T follicular helper cell (primary cell): ENCODE data around the gene KRTAP10-1.

Source experiments
- DNase-seq: peaks from one replicate; pipeline ENCODE4 v3.0.0-alpha.2; 2020; ENCODE audit warnings: low read depth

The KRTAP10-1 gene

DNA sequence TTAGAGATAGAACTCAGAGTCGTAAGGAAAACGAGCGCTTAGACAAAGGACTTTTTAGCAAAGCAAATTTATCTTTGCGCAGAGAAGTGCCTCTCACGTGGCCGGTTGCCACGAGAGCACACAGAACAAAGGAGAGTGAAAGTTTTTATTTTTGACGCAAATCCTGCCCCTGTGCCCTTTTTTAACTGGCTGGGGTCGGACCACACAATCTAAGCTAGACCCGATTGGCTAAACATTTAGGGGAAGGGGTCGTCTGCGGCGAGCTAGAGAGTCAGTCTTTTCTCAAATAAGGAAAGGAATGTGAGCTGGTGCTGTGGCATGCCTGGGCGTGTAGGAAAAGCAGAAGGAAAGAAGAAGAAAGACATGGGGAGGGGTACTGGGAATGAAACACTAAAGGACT lies 8.9 kb upstream of the KRTAP10-1 start:
- no peak for DNase-seq

DNA sequence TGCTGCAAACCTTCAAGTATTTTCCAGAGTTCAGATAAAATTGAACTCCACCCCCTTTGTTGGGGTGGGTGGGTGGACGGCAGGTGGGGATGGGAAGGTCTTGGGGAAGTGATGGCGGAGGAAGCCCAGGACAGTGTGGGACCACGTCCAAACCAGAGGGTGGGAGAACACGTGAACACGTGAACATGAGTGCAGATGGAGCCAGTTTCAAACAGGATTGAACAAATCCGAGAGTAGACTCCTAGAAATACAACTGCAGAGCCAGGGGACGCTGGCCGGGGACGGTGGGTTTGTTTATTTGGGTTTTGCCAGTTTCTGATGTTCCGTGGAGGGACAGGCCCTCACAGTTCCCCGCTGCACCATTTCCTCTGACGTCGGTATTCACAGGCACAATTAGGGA lies 8.4 kb upstream of the KRTAP10-1 start:
- no peak for DNase-seq

DNA sequence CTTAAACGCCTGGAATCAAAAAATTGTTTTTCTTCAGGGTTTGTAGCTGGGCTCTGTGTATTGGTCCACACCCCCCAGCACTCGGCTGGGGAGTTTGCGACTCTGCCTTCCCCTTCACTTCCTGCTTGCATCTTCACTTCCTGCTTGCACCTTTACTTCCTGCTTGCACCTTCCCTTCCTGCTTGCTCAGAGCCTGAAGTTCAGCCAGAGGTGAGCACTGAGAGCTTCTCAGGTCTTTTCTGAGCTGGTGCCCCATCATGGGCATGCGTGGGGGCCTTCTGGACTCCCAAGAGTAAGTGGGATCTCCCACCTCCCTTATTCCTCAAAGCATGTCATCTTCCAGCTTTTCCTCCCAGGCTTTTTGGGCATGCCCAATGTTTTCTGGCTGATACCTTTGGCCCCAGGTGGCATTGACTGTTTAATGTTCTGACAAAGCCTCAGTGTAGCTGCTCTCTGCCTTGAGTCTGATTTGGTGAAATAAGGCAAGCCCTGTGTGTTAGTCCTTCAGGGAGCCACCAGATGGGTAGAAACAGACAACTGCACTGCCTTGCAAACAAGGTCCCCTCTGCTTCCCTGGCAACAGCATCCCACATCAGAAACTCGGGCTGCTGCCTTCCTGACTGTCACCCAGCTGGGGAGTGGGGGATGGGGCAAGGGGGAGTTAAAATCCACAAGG lies 7.8 kb upstream of the KRTAP10-1 start:
- no peak for DNase-seq

DNA sequence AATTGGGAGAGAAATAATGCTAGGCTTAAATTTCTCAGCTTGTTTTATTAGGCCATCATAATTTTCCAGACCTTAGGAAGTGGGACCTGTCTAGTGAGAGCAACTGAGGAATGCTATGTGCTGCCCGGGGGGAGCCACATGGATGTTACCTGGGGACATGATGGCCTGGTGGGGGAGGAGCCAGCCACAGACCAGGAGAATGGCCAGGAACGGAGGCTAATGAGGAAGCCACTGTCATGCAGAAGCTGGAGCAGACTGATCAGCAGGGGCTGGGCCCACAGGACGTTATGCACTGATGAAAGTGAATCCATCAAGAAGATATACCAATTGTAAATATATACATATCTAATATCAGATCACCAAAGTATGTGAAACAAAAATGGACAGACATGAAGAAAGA lies 4.6 kb upstream of the KRTAP10-1 start:
- no peak for DNase-seq

DNA sequence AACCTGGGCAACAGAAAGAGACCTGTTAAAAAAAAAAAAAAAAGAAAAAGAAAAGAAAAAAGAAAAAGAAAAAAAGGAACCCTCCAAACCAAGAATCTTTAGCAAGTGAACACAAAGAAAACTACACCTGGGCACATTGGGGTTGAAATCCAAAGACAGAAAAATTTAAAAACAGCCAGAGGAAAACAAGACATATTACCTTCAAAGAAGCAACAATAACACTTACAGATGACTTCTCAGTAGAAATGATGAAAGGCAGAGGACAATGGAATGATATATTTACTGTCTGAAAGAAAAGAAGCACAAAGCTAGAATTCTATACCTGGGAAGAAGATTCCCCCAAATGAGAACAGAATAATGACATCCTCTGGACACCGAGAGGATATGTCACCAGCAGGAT lies 2.7 kb upstream of the KRTAP10-1 start:
- DNase-seq: no peak

DNA sequence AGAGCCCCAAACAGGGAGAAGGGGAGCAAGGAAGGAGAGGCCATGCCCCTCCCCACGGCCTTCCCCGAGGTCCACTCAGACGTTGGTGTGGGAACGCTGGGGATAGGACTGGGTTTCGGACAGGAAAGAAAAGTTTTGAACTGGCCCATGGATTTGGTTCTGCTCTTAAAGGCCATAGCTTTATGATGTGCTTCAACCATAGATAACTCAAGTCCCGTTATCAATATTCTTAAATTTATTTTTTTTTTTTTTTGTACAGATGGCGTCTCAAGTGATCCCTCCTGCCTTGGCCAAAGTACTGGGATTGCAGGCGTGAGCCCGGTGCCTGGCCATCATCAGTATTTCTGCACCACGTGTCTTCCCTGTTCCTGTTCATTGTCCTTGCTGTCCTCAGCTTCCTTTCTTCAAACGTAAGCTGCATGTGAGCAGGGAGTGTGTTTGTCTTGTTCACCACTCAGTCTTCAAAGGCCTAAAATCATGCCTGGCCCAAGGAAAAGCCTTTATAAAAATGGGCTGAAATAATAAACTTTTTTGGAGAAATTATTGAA lies 820 bp upstream of the KRTAP10-1 start:
- no peak for DNase-seq

DNA sequence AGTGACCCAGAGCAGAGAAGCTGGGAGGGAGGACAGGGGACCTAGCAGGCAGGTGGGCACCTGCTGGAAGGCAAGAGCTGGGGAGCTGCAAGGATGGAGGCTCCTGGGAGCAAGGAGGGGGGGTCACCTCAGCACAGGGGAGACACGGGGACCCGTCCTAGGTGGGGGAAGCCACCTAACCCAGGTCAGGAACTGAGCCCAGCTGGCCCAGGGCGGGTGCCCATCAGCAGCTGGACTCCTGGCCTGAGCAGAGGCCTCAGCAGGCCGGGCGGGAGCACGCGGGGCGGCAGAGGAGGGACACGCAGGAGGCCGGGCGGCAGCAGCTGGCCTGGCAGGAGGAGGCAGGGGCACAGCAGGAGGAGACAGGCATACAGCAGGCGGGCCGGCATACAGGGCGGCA lies 949 bp downstream of the KRTAP10-1 start:
- DNase-seq: no peak

DNA sequence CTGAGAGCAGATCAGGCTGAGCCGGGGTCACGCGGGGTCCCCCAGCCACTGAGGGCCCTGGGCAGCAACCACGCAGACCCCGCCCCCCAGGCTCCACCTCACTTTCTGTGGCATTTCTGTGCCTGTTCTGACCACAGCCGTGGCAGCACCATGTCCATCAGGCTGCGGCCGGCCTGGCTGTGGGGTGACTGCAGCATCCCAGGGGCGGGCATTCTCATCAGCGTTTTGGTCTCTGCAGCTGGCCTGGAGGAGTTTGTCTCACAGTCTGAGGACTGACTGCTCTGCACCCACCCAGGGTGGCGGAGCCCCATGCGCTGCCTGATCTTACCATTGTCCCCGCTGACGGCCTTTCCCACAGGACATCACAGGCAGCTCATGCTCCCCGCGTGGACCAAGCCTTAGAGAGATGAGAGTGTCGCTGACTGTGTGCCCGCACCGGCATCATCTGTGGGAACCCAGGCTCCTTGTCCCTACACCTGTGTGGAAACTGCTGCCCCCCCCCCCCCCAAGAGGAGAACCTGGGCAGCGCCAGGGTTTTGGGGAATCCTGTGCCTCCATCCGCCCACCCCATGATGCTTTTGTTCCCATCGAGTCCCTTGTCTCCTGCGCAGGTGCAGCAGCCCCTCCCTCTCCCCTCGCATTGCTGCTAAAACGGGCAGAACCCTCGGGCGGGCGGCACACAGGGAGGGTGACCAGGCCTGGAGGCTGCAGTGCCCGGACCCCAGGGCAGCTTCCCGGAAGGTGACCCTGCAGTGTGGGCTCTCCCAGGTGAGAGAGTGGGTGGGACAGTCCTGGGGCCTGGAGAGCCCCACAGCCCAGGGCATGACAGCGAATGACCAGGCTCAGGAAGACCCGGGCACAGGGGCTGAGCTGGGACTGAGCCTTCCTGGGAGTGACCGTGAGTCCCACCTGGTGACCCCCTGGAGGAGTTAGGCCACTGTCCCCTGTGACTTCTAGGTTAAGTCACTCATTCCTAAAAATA lies 1.8 kb downstream of the KRTAP10-1 start:
- DNase-seq: no peak

DNA sequence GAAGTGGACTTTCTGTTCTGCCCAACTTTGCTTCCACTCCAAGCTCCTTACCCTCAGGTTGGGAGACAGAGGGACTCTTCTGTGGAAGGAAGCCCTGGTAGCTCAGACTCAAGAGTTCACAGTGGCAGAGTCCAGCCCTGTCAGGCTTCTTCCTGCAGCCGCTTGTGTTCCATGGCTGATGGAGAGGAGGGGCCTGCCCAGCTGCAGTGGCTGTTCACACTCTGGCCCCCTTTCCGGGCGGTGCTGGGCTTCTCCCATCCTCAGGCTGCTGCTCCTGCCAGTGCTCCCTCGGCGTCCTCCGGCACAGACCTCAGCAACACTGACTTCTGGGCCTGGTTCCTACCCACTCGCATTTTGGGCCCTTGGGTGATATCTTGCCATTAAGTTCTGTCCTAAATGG lies 4.0 kb downstream of the KRTAP10-1 start:
- DNase-seq: no peak

DNA sequence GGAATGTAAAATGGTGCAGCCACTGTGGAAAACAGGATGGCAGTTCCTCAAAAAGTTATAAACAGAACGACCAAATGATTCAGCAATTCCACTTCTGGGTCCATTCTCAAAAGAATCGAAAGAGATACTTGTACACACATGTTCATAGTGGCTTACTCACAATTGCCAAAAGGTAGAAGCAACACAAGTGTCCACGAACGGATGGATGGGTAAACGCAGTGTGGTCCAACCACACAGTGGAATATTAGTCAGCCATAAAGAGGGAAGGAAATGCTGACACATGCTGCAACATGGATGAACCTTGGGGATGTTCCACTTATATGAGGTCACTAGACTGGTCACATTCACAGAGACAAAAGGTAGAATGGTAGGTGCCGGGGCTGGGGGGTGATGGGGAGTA lies 5.3 kb downstream of the KRTAP10-1 start:
- no peak for DNase-seq

DNA sequence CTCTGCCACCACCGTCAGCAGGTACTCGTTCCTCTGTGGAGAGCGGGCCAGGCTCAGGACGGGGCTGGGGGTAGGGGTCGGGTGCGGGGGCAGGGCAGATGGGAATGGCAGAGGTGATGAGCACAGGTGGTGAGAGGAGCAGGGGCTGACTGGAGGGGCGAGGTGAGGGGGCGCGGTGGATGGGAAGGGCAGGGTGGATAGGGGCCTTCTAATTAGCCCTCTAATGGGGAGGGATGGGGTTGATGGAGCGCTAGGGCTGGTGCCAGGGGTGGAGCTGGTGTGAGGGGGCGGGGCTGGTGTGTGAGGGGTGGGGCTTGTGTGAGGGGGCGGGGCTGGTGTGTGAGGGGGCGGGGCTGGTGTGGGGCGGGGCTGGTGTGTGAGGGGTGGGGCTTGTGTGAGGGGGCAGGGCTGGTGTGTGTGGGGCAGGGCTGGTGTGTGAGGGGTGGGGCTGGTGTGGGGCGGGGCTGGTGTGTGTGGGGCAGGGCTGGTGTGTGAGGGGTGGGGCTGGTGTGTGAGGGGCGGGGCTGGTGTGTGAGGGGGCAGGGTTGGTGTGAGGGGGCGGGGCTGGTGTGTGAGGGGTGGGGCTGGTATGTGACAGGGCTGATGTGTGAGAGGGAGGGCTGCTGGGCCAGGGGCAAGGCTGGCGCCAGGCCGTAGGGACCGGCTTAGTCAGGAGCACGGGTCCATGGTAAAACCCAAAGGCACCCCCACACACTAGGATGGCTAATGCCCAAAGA lies 5.9 kb downstream of the KRTAP10-1 start:
- no peak for DNase-seq

DNA sequence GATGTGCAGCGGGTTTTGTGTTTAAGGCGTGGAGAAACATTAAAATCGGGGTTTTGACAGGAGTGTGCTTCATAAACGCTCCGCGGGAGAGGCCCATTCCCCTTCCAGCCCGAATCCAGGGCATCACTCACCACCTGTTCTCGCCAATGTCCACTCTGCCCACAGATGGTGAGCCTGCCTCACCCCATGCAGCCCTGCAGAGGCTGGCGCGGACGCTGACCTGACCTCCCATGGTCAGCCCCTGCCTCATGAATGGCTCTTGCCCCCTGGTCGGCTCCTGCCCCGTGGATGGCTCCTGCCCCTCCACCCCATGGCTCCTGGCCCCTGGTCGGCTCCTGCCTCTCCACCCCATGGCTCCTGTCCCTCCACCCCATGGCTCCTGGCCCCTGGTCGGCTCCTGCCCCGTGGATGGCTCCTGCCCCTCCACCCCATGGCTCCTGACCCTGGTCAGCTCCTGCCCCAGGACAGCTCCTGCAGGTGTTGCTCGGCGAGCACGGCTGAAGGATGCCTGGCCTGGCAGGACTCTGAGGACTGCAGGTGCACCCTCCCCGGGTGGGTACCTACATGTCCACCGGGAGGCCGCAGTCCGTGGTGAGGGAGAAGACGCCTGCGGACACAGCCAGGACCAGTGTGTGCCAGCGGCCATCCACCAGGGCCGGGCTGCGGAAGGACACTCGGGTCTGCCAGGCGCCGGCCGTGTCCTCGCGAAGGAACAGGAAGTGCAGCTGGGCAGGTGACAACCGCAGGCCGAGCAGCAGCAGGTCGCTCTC lies 6.7 kb downstream of the KRTAP10-1 start:
- DNase-seq: no peak

DNA sequence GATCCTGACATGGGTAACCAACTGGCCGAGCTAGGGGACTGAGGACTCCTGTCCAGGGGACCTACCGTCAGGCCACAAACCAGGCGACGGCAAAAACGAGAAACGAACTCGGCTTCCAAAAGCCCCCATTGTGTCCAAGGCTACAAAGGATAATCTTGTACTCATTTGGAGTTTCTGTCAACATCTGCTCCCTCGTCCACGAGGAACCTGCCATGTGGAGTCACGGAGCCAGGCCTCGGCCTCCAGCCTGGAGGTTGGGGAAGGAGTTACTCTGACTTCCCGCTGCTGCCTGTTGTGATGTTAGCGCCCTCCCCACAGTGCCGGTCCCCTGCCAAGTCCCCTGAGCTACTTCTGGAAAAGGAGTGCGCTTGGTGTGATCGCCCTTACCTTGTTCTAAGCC lies 7.3 kb downstream of the KRTAP10-1 start:
- no peak for DNase-seq

DNA sequence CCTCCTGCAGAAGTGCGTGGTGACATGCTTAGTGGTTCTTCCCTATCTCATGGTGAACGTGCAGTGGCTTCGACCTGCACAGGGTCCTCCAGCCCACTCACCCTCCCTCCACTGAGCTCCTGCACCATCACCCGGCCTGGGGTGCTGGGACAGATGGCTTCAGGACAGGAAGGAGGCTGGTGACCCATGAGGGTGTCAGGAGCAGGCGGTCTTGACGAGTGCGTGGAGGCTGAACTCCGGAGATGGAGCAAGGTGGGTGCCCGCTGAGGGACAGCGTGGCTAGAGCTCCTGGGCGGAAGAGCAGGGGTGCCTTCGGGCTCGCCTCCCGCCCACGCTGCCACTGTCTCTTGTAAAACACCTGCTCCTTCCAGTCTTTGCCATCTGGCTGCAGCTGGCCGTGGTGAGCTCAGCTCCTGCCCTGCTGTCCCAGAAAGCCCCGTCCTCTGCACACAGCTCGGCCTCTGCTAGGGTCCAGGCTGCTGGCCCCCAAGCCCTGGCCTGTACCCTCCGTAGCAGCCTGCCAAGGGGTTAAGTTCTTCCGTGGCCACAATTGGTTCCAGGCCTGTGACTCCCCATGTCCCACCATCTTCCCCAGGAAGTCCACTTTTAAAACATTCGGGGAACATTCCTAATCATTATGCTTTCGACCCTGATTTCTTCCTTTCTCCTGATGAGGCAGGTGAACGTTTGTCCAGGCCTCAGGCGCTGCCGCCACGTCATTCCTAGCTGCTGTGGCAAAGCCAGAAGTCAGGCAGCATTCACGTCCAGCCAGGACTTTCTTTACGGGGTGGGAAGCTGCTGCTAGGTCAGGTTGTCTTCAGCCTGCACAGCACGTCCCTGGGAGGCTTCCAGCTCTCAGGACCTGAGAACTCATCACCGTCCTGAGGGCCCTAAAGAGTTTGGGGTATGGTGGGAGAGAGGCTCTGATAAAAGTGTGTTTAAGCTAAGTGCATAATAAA lies 8.1 kb downstream of the KRTAP10-1 start:
- no peak for DNase-seq

DNA sequence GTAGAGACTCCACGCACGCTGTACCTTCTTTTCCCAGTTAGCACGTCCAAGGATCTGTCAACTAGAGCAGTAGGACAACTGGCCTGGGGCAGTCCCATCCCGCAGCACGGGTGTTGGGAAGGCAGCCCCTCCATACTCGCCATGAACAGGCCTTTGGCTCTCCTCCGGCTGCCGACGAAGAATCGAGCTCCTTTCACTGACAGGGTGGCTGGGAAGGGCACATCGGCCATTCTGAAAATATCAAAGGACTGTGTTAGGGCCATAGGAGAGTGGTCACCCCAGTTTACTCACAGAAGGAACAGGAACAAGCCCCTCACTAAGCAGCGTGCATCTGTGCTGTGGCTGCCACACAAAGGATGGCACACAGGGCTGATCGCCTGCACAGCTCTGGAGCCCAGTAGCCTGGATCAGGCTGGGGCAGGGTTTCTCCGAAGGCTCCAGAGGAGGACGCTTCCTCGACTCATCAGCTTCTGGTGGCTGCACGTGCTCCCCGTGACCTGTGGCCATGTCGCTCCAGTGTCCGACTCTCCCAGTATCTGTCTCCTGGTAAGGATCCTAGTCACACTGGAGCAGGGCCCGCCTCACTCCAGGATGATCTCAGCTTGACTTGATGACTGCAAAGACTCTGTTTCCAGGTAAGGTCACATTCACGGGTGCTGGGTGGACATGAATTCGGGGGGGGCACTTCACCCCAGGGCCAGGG lies 8.9 kb downstream of the KRTAP10-1 start:
- no peak for DNase-seq

DNA sequence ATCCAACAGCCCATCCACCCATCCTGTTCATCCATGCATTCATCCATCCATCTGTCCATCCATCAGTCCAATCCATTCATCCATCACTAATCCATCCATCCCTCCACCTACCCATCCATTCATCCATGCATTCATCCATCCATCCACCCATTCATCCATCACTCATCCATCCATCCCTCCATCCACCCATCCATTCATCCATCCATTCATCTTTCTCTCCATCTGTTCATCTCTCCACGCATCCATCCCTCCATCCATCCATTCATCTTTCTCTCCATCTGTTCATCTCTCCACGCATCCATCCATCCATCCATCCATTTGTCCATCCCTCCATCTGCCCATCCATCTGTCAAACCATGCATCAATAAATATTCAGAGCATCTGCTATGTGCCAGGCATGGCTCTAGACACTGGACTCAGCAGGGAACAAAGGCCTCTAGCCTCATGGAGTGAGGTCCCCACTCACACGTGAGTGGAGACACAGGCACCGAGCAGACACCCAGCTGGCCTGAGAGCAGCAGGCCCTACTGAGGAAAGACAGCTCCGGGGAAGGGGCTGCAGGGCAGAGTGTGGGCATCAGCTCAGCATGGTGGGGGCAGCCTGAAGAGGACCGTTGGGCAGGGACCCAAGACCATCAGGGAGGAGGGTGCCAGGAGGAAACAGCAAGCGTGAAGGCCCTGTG lies 9.6 kb downstream of the KRTAP10-1 start:
- no peak for DNase-seq

DNA sequence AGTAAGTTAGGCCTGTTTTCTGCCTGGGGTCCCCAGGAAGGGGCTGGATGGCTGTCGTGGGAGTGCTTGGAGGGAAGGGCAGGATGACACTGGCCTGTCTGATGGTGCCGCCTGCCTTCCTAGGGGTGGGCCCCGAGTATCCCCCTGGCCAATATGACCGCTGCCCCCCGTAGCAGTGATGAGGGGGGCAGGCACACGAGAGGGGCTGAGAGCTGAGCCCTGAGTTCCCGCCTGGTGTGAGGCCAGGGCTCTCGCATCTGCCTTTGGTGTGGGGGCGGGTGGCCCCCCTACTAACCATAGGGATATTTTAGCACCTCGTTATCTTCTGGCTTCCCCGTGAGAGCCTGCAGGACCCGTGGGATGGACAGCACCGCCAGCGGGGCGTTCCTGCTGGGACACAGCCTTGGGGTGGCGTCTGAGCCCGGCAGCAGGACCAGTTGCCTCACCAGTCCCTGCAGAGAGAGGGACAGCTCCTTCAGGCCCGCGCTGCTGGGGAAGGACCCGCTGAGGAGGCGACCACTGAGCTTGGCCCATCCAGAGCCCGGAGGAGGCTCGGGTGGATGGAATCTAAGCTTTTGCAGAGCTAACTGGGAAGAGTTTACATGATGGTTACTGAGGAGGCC lies 10.4 kb downstream of the KRTAP10-1 start:
- no peak for DNase-seq

DNA sequence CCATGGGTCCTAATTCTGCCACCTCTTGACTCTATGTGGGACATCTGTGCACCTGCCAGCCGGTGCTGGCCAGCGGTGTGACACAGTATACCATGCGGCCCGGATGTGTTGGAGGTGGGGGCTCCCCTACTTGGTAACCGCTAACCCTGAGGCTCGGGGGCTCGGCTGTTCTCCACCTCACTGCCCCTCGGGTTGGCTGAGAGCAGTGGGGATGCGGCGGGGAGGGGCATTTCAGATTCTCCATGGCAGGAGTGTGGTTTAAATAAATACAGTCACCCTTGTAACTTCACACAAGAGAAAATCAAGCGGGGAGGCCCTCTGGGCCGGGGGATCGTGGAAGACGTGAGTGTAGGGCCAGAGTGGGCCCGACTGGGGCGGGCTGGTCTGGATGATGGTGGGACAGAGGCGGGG lies 11.0 kb downstream of the KRTAP10-1 start:
- no peak for DNase-seq

DNA sequence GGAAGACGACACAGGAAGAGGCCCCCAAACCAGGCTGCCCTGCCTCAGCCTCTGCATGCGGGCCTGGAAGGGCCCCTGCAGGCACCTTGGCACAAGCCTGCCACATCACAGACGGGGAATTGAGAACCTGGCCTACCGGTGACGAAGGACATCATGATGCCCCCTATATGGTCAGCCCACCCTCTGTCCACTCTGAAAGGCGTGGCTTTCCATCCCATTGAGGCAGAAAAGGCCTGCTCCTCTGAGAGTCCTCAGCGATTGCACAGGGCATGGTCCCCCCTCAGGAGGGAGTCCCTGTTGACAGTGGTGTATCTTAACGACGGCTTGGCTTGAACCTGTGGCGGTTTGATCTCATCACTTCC lies 11.4 kb downstream of the KRTAP10-1 start:
- DNase-seq: no peak
